Fibroblast of lung (primary cell): ENCODE results near the gene STX8. TPM values are rescaled to one million over a fixed set of nuclear protein-coding genes. Genes with fewer than 3 reads are reported as not detected.

ENCODE experiments used
- DNase-seq, 2 donors: peaks; one replicate each; pipeline versions ENCODE4 v3.0.0 to v3.0.0-alpha.2; 2010; ENCODE audit warnings: low read depth in 2 of 2
- H2AFZ ChIP-seq: 2 replicates; pipeline ENCODE4 v1.5.1; 2012; ENCODE audit warnings: low read length, control low read depth, inconsistent platforms
- H3K27ac ChIP-seq: 2 replicates; pipeline ENCODE4 v1.5.1; 2011; ENCODE audit warnings: low read length, control low read depth; ENCODE audit not compliant: insufficient read depth
- H3K27me3 ChIP-seq: 2 replicates; pipeline ENCODE4 v1.5.1; 2011; ENCODE audit warnings: mild to moderate bottlenecking, low read length; ENCODE audit not compliant: control insufficient read depth, insufficient read depth
- H3K36me3 ChIP-seq: 2 replicates; pipeline ENCODE4 v1.5.1; 2011; ENCODE audit warnings: low read length; ENCODE audit not compliant: control insufficient read depth, insufficient read depth
- H3K4me1 ChIP-seq: 2 replicates; pipeline ENCODE4 v1.5.1; 2011; ENCODE audit warnings: low read length; ENCODE audit not compliant: control insufficient read depth, insufficient read depth; ENCODE audit errors: extremely low read depth
- H3K4me2 ChIP-seq: 2 replicates; pipeline ENCODE4 v1.5.1; 2011; ENCODE audit warnings: low read length, control low read depth; ENCODE audit not compliant: insufficient read depth; ENCODE audit errors: extremely low read depth
- H3K4me3 ChIP-seq, 4 experiments: fragments of 200-600 bp in 1 of 4; sonication (generic) in 1 of 4; replicated peaks in 1 of 4; 2 replicates each; pipeline ENCODE4 v1.5.1; 2011 to 2016; ENCODE audit warnings: low read length in 4 of 4, low read depth in 3 of 4, mild to moderate bottlenecking in 3 of 4, control low read depth in 2 of 4, inconsistent platforms in 1 of 4, mixed read lengths in 1 of 4; ENCODE audit not compliant: insufficient read depth in 1 of 4; ENCODE audit errors: control extremely low read depth in 1 of 4
- H3K79me2 ChIP-seq: 2 replicates; pipeline ENCODE4 v1.5.1; 2012; ENCODE audit warnings: mild to moderate bottlenecking, low read length, inconsistent platforms; ENCODE audit not compliant: control insufficient read depth, insufficient read depth
- H3K9ac ChIP-seq: 2 replicates; pipeline ENCODE4 v1.5.1; 2011; ENCODE audit warnings: mild to moderate bottlenecking, low read length, control low read depth; ENCODE audit not compliant: insufficient read depth
- H3K9me3 ChIP-seq: 2 replicates; pipeline ENCODE4 v1.5.1; 2012; ENCODE audit warnings: low read depth, low read length; ENCODE audit not compliant: control insufficient read depth, insufficient read depth
- H4K20me1 ChIP-seq: 2 replicates; pipeline ENCODE4 v1.5.1; 2011; ENCODE audit warnings: low read length; ENCODE audit not compliant: control insufficient read depth, insufficient read depth; ENCODE audit errors: extremely low read depth
- EZH2 ChIP-seq: IDR thresholded peaks from 2 replicates; pipeline ENCODE4 v1.5.1; 2012; ENCODE audit warnings: low read length, control low read depth, mild to moderate bottlenecking; ENCODE audit errors: missing control alignments
- polyA plus RNA-seq, 2 donors: library from polyadenylated mRNA; depleted of rRNA in 1 of 2; stranded (reverse) in 1 of 2; unstranded in 1 of 2; fragments of >200 nt; gene quantifications; 2 replicates each; pipeline ENCODE4 v1.2.1, GENCODE V29; 2011 to 2012; ENCODE audit warnings: missing spikeins in 1 of 2
- total RNA-seq: library from RNA; depleted of rRNA; stranded (reverse); fragments of >200 nt; gene quantifications from 2 replicates; pipeline ENCODE4 v1.2.1, GENCODE V29; 2014
- TF ChIP-seq, protein P1 (sequence below), 2 donors: IDR thresholded peaks in 1 of 2; conservative IDR thresholded peaks in 1 of 2; 1 replicate in 1 of 2; 2 replicates in 1 of 2; pipeline ENCODE4 v1.5.1; 2011 to 2012; ENCODE audit warnings: low read length in 2 of 2, control low read depth in 1 of 2, inconsistent platforms in 1 of 2, low read depth in 1 of 2, mild to moderate bottlenecking in 1 of 2

STX8 gene
- total and polyA plus RNA-seq, 2 donors (not counting 1 experiment from before 2014, with no cell fraction given), result 84.7 to 128 TPM

DNA sequence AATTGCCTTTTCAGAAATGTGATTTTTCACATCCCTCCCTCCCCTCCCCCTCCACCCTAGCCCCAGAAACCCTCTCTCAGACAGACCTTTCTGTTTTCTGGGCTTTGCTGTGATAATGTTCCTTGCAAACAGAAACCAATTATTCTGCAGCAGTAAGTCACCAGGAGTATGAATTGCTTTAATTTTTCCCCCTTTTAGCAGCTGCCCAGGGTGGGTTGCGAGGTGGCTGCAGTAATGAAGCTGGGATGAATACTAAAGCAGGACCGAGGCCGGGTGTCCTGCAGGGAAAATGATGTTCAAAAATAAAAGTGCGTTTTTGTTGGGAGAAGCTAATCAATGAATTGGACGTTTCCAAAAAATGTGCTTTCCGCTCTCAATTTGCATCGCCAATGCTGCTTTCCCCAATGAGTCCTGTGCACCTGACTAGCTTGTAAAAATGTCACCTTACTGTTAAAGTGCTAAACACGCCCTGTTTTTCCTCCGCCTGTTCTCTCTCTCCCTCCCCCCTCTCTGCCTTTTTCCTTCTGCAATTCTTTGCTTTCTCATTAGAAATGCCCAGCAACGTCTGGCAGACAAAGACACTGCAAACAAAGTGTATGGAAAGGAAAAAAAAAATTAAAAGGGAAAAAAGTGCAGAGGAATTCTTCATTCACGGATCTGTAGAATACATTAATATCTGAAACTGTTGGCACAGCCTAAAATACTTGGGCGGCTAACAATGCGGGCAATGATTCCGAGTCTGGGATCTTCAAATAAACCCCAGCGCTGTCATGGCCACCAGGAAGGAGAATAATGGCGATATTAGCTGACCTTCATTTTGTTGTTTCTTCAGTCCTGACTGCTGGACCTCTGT is 244.1 kb downstream of the STX8 start:
- Histone ChIP-seq H3K27ac (no peak overlapping the region), H3K4me3 (no peak overlapping the region), H3K9me3 (no peaks in the 10 kb centered on the region), H3K79me2 (no peaks in the 10 kb centered on the region), H3K4me2 (no peak overlapping the region), H2AFZ (no peak overlapping the region), H4K20me1 (no peaks in the 10 kb centered on the region), H3K9ac (no peak overlapping the region), H3K4me1 (no peaks in the 10 kb centered on the region), H3K36me3 (no peaks in the 10 kb centered on the region), H3K27me3 (no peaks in the 10 kb centered on the region)
- DNase-seq, result no peak
- no peak for TF ChIP-seq EZH2
- TF ChIP-seq, protein P1, sequence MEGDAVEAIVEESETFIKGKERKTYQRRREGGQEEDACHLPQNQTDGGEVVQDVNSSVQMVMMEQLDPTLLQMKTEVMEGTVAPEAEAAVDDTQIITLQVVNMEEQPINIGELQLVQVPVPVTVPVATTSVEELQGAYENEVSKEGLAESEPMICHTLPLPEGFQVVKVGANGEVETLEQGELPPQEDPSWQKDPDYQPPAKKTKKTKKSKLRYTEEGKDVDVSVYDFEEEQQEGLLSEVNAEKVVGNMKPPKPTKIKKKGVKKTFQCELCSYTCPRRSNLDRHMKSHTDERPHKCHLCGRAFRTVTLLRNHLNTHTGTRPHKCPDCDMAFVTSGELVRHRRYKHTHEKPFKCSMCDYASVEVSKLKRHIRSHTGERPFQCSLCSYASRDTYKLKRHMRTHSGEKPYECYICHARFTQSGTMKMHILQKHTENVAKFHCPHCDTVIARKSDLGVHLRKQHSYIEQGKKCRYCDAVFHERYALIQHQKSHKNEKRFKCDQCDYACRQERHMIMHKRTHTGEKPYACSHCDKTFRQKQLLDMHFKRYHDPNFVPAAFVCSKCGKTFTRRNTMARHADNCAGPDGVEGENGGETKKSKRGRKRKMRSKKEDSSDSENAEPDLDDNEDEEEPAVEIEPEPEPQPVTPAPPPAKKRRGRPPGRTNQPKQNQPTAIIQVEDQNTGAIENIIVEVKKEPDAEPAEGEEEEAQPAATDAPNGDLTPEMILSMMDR (conservative IDR thresholded peaks at IDR 0.05 in 1 of 2, IDR thresholded peaks at IDR 0.05 in 1 of 2; ENCODE audit: low read depth in 1 of 2, low read length in 2 of 2), result no peak

DNA sequence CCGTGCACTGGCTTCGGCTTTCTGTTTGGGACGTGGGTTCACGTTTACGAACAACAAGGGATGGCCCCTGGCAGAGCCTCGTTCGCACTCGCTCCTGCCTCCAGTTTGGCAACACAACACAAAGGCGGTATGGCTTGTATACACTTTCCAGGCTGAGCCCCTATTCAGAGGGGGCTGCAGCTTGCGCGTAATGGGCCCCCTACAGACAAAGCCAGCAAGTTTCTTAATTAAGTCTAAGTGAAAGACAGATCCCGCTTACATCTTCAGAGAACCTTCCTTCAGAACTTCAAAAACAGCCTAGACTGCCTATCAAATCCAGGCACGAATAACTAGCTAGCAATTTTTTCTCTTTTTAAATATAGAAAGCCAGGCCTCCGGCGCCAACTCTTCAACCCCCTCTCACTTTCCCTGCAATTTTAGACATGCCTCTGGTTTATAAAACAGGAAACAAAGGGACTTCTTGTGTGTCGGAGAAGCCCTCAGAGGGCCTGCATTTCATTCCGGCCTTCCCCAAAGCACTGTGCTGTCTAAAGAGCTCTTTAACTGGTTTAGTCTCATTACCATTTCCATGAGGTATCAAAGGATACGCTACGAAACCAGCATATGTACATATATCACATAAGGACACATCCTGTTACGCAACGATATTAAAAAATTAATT is 244.9 kb downstream of the STX8 start:
- Histone ChIP-seq H3K27ac (no peak overlapping the region), H3K4me3 (no peak overlapping the region), H3K79me2 (no peaks in the 10 kb centered on the region), H3K36me3 (no peaks in the 10 kb centered on the region), H4K20me1 (no peaks in the 10 kb centered on the region), H3K9me3 (no peaks in the 10 kb centered on the region), H2AFZ (no peak overlapping the region), H3K27me3 (no peaks in the 10 kb centered on the region), H3K9ac (no peak overlapping the region), H3K4me1 (no peaks in the 10 kb centered on the region), H3K4me2 (no peak overlapping the region)
- TF ChIP-seq EZH2, result no peak
- TF ChIP-seq, protein P1 (conservative IDR thresholded peaks at IDR 0.05 in 1 of 2, IDR thresholded peaks at IDR 0.05 in 1 of 2; ENCODE audit: low read depth in 1 of 2, low read length in 2 of 2), result no peak
- DNase-seq, result no peak

DNA sequence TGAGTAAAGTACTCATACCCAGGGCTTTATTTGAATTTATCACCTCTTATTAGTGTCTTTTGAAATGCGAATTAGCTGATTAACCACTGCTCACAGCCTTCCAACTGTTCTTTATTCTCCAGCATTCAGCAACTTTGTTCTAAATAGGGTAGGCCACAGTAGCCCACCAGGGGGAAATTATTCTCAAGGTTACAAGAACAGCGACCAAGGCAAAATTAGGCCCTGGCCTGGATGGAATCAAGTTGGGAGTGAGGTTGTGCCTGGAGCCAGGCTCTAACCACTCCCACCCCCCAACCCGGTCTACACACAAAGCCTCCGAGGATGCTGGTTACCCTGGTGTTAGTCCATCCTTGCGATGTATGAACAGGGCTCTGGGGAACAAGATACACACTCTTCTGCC is 245.5 kb downstream of the STX8 start:
- H3K4me2 ChIP-seq, result no peak overlapping the region

More for the DNA sequence above, 245.5 kb downstream of the STX8 start:
- no peak for DNase-seq
- TF ChIP-seq EZH2, result no peak
- TF ChIP-seq, protein P1 (conservative IDR thresholded peaks at IDR 0.05 in 1 of 2, IDR thresholded peaks at IDR 0.05 in 1 of 2; ENCODE audit: low read depth in 1 of 2, low read length in 2 of 2), result no peak
- Histone ChIP-seq H3K36me3 (no peaks in the 10 kb centered on the region), H3K4me3 (no peak overlapping the region), H3K4me1 (no peaks in the 10 kb centered on the region), H3K27ac (no peak overlapping the region), H4K20me1 (no peaks in the 10 kb centered on the region), H3K9me3 (no peaks in the 10 kb centered on the region), H3K9ac (no peak overlapping the region), H3K79me2 (no peaks in the 10 kb centered on the region), H3K27me3 (no peaks in the 10 kb centered on the region), H2AFZ (no peak overlapping the region)
